NOMO-1 treated with DMSO at 0.1 percent for 48 hours (cell line): ENCODE measurements around the gene HOXD13.

Source experiments
- DNase-seq: peaks from one replicate; lab custom pipeline; 2025; ENCODE audit not compliant: unreplicated experiment; lab: John Stamatoyannopoulos, UW

Gene HOXD13

GRCh38 chr2:176118601-176119339, 26.2 kb downstream of the HOXD13 start:
- DNase-seq = peak; percentile 23

- no peak for DNase-seq
Measured at GRCh38 chr2:176120364-176121189, 28.1 kb downstream of the HOXD13 start.

- DNase-seq = no peak
Measured at GRCh38 chr2:176121190-176122051, 28.9 kb downstream of the HOXD13 start.

- no peak for DNase-seq
Measured at GRCh38 chr2:176122052-176122682, 29.6 kb downstream of the HOXD13 start.

- no peak for DNase-seq
Measured at GRCh38 chr2:176122683-176123410, 30.3 kb downstream of the HOXD13 start, which contains the start of gene HOXD9. Gene HOXD9, plus strand, starts transcription at chr2:176122719. Its CDS starts 50 bp downstream, at chr2:176122769.

- DNase-seq = no peak
Measured at GRCh38 chr2:176123411-176124109, 31.0 kb downstream of the HOXD13 start.

- no peak for DNase-seq
Measured at GRCh38 chr2:176124110-176124946, 31.8 kb downstream of the HOXD13 start.

- no peak for DNase-seq
Measured at GRCh38 chr2:176124947-176125771, 32.6 kb downstream of the HOXD13 start.

- no peak for DNase-seq
Measured at GRCh38 chr2:176125772-176126054, 33.2 kb downstream of the HOXD13 start.

- DNase-seq = peak; percentile 30
Measured at GRCh38 chr2:176126929-176127773, 34.6 kb downstream of the HOXD13 start.

GRCh38 chr2:176127774-176128072, 35.2 kb downstream of the HOXD13 start:
- no peak for DNase-seq

GRCh38 chr2:176128172-176128981, 35.9 kb downstream of the HOXD13 start:
- DNase-seq = no peak

- DNase-seq = no peak
Measured at GRCh38 chr2:176128982-176129796, 36.7 kb downstream of the HOXD13 start, which contains the start of gene HOXD8. Gene HOXD8, plus strand, starts transcription at chr2:176129705. Its CDS starts 662 bp downstream, at chr2:176130367.

- DNase-seq = no peak
Measured at GRCh38 chr2:176129813-176130146, 37.3 kb downstream of the HOXD13 start.

- DNase-seq = no peak
Measured at GRCh38 chr2:176130147-176130956, 37.8 kb downstream of the HOXD13 start.
